Measurements from ENCODE around the gene LRP8.

Gene LRP8

DNA sequence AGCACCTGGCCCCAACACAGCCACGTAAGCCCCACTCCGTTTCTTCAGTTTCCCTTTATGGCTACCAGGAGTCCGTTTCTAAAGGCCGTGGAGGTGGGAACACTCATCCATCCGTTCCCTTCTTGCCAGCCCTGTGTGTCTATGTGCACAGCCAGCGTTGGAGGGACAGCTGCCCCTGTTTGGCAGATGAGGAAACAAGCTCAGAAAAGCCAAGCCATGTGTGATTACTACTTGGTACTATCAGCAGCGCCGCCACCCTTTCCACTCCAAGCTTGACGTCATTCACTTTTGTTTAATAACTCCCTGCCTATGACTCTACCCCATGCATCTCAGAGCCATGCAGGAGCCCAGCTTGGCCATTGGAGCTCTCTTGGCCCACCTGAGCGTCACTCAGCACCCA, 3.5 kb downstream of the LRP8 start:
- DNase-seq (ENCODE audit: low read depth in 2 of 2, low spot score in 1 of 2): no peak

- DNase-seq (ENCODE audit: low read depth in 2 of 2, low spot score in 1 of 2): no peak
These were observed 4.6 kb downstream of the LRP8 start for GRCh38 chr1:53323316-53323715.

DNA sequence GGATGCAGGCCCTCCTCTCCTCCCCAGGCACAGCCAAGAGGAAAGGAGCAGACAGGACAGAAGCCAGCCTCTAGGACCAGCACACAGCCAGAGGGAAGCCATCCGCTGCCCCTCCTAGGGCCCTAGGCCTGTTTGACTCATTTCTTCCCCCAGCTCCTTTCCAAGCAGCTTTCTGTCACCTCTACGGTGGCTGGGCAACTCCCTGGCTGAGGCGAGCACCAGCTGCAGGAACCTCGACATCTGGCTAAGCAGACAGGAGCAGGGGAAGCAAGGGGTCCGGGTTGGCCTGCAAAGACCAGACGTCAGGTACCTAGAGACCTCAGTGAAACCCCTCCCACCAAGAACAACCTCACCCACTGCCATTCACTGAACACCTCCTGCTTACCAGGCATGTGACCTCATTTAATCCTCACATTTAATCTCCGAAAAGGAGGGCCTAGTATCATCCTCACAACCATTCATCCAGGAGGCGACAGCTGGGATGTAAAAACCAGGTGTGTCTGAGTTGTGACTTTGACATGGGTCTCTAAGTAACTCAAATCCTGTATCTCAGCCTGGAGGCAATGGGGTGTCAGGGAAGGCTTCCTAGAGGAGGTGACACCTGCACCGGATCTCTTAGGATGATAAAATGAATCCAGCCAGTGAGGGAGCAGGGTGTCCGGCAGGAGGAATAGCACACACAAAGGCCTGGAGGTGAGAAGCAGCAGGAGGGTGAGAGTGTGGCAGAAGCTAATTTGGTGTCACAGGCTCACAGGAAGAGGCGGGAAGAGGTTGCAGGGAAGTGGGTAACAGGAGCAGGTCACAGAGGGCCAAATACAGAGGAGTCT, 5.9 kb downstream of the LRP8 start:
- no peak for DNase-seq (ENCODE audit: low read depth in 2 of 2, low spot score in 1 of 2)

GRCh38 chr1:53321366-53321765, 6.5 kb downstream of the LRP8 start:
- no peak for DNase-seq (ENCODE audit: low read depth in 2 of 2, low spot score in 1 of 2)

DNA sequence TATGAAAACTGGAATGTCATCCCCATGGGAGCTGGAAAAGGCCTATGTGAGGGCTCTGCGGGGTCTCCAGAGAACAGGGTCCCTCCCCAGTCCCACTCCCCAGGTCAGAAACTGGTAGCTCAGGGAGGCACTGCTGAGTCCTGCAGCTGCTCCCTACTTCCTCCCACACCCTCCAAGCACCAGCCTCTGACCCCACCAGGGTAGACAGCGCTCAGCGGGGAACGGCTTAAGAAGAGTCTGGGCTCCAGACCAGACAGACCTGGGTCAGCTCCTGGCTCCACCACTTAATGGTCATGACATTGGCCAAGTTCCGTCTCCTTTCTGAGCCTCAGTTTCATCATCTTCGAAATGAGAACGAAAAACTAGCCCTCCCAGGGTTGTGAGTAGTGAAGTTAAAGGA, 7.2 kb downstream of the LRP8 start:
- no peak for DNase-seq (ENCODE audit: low read depth in 2 of 2, low spot score in 1 of 2)

- DNase-seq (ENCODE audit: low read depth in 2 of 2, low spot score in 1 of 2): no peak
These were observed 8.4 kb downstream of the LRP8 start for GRCh38 chr1:53319296-53320101.

DNA sequence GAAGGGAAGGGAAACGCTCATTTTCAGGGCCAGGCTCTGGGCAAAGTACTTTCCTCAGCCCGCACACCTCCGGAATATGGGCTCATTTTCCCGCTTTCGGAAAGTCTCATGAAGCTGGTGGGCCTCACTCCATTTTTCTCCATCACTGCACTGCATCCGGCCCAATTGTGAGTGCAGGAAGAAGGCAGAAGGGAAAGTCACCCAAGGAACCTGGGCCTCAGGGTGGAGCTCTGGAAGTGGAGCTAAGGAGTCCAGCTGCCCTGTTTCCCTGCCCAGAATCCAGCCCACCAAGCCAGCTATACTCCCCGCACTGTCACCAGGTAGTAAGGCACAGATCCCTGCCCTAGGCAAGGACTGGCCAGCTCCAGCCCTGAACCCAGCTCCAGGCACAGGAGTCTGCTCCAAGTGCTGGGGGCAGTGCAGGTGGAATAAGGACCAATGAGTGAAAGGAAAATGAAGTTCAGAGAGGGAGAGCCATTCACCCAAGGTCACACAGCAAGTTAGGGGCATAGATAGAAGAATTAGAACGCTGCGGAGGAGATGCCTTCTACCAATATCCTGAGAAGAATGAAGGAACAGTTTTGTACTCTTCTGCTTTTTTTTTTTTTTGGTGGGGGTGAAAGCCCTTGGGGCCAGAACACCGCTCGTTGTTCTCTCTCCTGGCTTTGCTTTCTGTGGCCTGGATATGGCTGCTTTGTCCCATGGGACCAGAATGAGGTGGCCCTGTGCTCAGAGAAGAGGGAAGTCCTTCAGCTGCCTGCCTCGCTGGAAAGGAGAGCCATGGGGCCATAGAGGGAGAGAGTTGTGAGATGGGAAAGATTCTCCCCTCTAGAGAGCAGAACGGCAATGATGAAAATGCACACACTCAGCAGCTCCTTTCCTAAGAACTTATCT, 10.0 kb downstream of the LRP8 start:
- no peak for DNase-seq (ENCODE audit: low read depth in 2 of 2, low spot score in 1 of 2)

- no peak for DNase-seq (ENCODE audit: low read depth in 2 of 2, low spot score in 1 of 2)
These were observed 10.9 kb downstream of the LRP8 start for GRCh38 chr1:53316766-53317581.

DNA sequence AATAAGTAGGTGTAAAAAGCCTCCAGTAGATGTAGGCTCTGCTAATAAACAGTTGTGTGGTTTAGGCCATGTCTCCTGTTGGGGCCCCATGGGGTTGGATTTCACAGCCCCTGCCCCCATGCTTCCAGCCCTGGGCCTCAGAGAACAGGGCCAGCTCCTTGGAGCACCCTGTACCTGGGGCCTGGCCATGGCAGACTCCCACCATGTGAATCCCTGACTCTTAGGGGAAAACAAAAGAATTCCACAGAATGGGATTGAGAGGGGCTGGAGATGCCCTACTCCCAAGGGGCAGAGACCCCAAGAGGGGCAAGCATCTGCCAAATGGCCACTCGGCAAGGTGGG, 11.5 kb downstream of the LRP8 start:
- no peak for DNase-seq (ENCODE audit: low read depth in 2 of 2, low spot score in 1 of 2)

DNA sequence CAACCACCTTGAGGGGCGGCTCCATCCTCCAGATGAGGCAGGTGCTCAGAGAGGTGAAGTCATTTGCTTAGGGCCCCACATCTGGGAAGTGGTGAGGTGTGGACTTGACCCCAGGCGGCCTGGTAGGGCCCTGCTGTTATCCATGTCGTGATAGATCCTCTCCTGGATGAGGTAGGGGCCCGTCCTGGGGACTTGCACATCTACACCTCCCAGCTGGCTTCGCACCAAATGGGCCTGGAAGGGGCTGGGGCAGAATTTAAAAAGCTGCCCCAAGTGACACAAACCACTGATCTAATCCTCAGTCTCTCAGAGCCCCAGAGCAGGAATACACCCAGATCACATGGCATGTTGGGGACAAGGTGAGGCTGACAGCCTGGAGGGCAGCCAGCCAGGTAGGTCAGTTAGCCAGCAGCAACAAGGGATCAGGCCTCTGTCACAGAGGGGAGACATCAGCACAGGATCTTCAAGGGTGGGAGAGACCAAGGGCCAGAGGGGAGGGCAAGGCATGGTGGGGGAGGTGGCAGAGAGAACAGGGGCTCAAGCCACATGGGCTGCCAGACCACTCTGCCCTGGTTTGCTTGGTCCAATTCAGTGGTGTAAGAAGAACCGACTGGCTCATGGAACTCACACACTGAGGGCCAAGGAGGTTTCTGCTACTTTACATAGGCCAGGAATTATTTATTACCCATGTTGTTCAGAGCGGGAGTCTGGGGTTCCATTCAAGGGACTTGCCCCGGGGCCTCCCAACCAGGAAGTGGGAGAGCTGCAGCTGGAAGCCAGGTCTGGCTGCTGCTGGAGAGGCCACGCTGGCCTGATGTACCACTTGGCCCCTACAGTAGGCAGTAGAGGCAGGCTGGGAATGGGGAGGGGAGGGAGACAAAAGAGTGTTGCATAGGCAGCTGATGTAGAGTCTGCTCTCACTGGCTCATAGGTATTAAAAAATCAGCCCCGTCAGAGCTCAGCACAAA, 12.1 kb downstream of the LRP8 start:
- DNase-seq (ENCODE audit: low read depth in 2 of 2, low spot score in 1 of 2): no peak

- no peak for DNase-seq (ENCODE audit: low read depth in 2 of 2, low spot score in 1 of 2)
These were observed 12.8 kb downstream of the LRP8 start for GRCh38 chr1:53315046-53315445.

GRCh38 chr1:53314606-53315005, 13.3 kb downstream of the LRP8 start:
- DNase-seq (ENCODE audit: low read depth in 2 of 2, low spot score in 1 of 2): no peak

GRCh38 chr1:53314096-53314495, 13.8 kb downstream of the LRP8 start:
- no peak for DNase-seq (ENCODE audit: low read depth in 2 of 2, low spot score in 1 of 2)

- DNase-seq (ENCODE audit: low read depth in 2 of 2, low spot score in 1 of 2): no peak
These were observed 14.3 kb downstream of the LRP8 start for GRCh38 chr1:53313556-53313955.

DNA sequence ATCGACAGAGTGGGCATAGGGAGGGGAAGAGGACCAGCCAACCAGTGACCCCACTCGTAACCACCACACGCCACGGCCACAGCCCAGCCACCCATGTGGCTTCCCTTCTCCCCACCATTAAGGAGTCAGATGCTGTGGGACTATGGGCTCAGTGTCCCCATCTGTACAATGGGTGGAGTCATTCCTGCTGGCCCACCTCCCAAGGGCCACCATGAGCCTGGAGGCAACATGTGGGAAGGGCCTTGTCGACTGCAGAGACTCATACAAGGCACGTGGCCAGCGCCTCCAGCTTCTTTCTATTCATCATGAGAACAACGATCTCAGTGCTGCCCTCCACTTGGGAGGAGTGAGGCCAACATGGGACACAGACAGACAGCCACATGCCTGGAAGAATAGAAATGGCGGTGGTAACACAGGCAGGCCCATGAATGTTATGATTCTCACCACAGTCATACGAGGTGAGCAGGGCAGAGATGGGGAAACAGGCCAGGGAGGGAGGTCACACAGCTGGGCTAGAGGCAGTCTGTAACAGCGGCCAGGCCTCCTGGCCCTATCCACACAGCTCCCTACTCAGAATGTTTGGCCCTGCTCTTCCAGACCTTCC, 16.1 kb downstream of the LRP8 start:
- no peak for DNase-seq (ENCODE audit: low read depth in 2 of 2, low spot score in 1 of 2)

GRCh38 chr1:53310847-53311681, 16.8 kb downstream of the LRP8 start:
- no peak for DNase-seq (ENCODE audit: low read depth in 2 of 2, low spot score in 1 of 2)

GRCh38 chr1:53309802-53310201, 18.1 kb downstream of the LRP8 start:
- DNase-seq (ENCODE audit: low read depth in 2 of 2, low spot score in 1 of 2): no peak

DNA sequence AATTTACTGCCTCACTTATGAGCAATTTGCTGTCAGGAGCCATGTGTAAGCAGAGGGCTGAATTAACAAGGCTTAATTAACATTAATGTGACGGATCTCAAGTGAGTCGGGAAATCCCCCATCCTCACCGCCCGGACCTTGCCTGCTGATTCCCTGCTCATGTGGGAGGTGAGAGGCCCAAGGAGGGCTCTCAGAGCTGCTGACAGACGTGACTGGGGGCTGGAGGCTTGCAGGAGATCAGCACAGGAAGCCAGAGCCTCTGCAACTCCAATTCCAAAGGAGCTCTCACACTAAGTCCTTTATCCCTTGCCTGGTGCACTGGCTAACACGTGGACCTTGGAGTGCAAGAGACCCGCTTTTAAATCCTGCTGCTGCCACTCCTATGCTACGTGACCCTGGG, 19.4 kb downstream of the LRP8 start:
- no peak for DNase-seq (ENCODE audit: low read depth in 2 of 2, low spot score in 1 of 2)

Data from stimulated activated CD8-positive, alpha-beta memory T cell treated with anti-CD3 and anti-CD28 coated beads, Interleukin-4, amount 100 ng/mL, for 1 hour (primary cell).